Endothelial cell of umbilical vein (primary cell): Measurements from ENCODE around the gene CEACAM4. TPM values are rescaled to one million over a fixed set of nuclear protein-coding genes. Genes with fewer than 3 reads are reported as not detected.

Experiments
- BruUV-seq: library from RNA; stranded (reverse); fragments of 400-500 nt; replicated peaks from 2 replicates; lab custom pipeline; 2021; lab: Mats Ljungman, UMichigan
- CTCF ChIA-PET: fragments of 300-600, 350-600 bp; sonication (Branson Sonifier 250); formaldehyde crosslinking; loops from one replicate; lab custom pipeline; 2021; ENCODE audit warnings: antibody characterized with exemption, inconsistent platforms; lab: Charles Lee
- POLR2A ChIA-PET: fragments of 300-600, 350-600 bp; sonication (Branson Sonifier 250); formaldehyde crosslinking; loops from one replicate; lab custom pipeline; 2021; ENCODE audit warnings: antibody characterized with exemption, inconsistent platforms; lab: Charles Lee
- DNase-seq: peaks from one replicate; pipeline ENCODE4 v3.0.0-alpha.2; 2011; ENCODE audit warnings: low read depth, low spot score
- FAIRE-seq: peaks from 2 replicates; lab custom pipeline; 2011; peaks lifted over from hg19 to GRCh38; lab: Jason Lieb, UNC
- H2AFZ ChIP-seq: 2 replicates; pipeline ENCODE4 v1.6.0; 2012; ENCODE audit warnings: low read depth, low read length, control low read depth, inconsistent platforms
- H3K27ac ChIP-seq: 2 replicates; pipeline ENCODE4 v1.5.1; 2011; ENCODE audit warnings: low read depth, mild to moderate bottlenecking, control low read depth, low read length, moderate library complexity; ENCODE audit not compliant: insufficient read depth
- H3K27me3 ChIP-seq, 2 experiments: 2 replicates each; pipeline versions ENCODE4 v1.6.0 to v1.6.1; 2011; ENCODE audit warnings: low read length in 2 of 2, mixed read lengths in 1 of 2; ENCODE audit not compliant: control insufficient read depth in 2 of 2, insufficient read depth in 2 of 2
- H3K36me3 ChIP-seq, 2 experiments: 2 replicates in 1 of 2; 3 replicates in 1 of 2; pipeline ENCODE4 v1.5.1; 2011; ENCODE audit warnings: low read length in 2 of 2, mild to moderate bottlenecking in 1 of 2, moderate library complexity in 1 of 2; ENCODE audit not compliant: control insufficient read depth in 2 of 2, insufficient read depth in 2 of 2; ENCODE audit errors: extremely low read depth in 1 of 2
- H3K4me1 ChIP-seq: 3 replicates; pipeline ENCODE4 v1.5.1; 2011; ENCODE audit warnings: mild to moderate bottlenecking, low read length; ENCODE audit not compliant: control insufficient read depth, insufficient read depth; ENCODE audit errors: extremely low read depth
- H3K4me2 ChIP-seq: 2 replicates; pipeline ENCODE4 v1.6.1; 2011; ENCODE audit warnings: low read length, control low read depth, mixed read lengths; ENCODE audit not compliant: insufficient read depth
- H3K4me3 ChIP-seq, 3 experiments: fragments of 200-600 bp in 1 of 3; sonication (generic), shearing (Covaris generic) in 1 of 3; replicated peaks in 1 of 3; 2 replicates each; pipeline ENCODE4 v1.5.1; 2011 to 2016; ENCODE audit warnings: control low read depth in 3 of 3, low read length in 3 of 3, mild to moderate bottlenecking in 2 of 3, inconsistent platforms in 1 of 3, low read depth in 1 of 3, moderate library complexity in 1 of 3; ENCODE audit not compliant: insufficient read depth in 1 of 3
- H3K79me2 ChIP-seq: 2 replicates; pipeline ENCODE4 v1.6.0; 2012; ENCODE audit warnings: low read length, inconsistent platforms; ENCODE audit not compliant: control insufficient read depth, insufficient read depth
- H3K9ac ChIP-seq: replicated peaks from 2 replicates; pipeline ENCODE3; 2011; ENCODE audit warnings: low read length, control low read depth; ENCODE audit not compliant: insufficient read depth; ENCODE audit errors: extremely low read depth
- H3K9me1 ChIP-seq: replicated peaks from 3 replicates; pipeline ENCODE4 v1.6.0; 2011; ENCODE audit warnings: mild to moderate bottlenecking, low read length; ENCODE audit not compliant: control insufficient read depth, insufficient read depth; ENCODE audit errors: extremely low read depth
- H3K9me3 ChIP-seq: replicated peaks from 2 replicates; pipeline ENCODE4 v1.5.1; 2012; ENCODE audit warnings: low read length, inconsistent platforms; ENCODE audit not compliant: control insufficient read depth, insufficient read depth
- H4K20me1 ChIP-seq: replicated peaks from 2 replicates; pipeline ENCODE3; 2011; ENCODE audit warnings: mild to moderate bottlenecking, low read length; ENCODE audit not compliant: control insufficient read depth, insufficient read depth; ENCODE audit errors: extremely low read depth
- EZH2 ChIP-seq: IDR thresholded peaks from 2 replicates; pipeline ENCODE4 v1.6.1; 2012; ENCODE audit warnings: borderline replicate concordance, low read depth, mild to moderate bottlenecking, moderate library complexity, low read length, inconsistent platforms; ENCODE audit not compliant: severe bottlenecking
- GATA2 ChIP-seq: IDR thresholded peaks from 2 replicates; pipeline ENCODE4 v1.7.0; 2011; ENCODE audit warnings: low read depth, mild to moderate bottlenecking, moderate library complexity, mixed read lengths, low read length; ENCODE audit not compliant: insufficient read length, insufficient read depth
- JUN ChIP-seq: IDR thresholded peaks from 2 replicates; pipeline ENCODE4 v1.6.1; 2011; ENCODE audit warnings: borderline replicate concordance, low read depth; ENCODE audit not compliant: insufficient read length, insufficient read depth
- MAX ChIP-seq: IDR thresholded peaks from 2 replicates; pipeline ENCODE4 v1.6.1; 2011; ENCODE audit not compliant: insufficient read depth, insufficient read length
- POLR2AphosphoS5 ChIP-seq: IDR thresholded peaks from 2 replicates; pipeline ENCODE4 v1.6.1; 2012; ENCODE audit warnings: low read depth, mild to moderate bottlenecking, control low read depth, low read length, moderate library complexity; ENCODE audit not compliant: insufficient read depth
- dilution Hi-C: fragments of 300-500 bp; cut with MboI; formaldehyde crosslinking; loops from one replicate; pipeline ENCODE4 v1.15.0; 2019; ENCODE audit warnings: low sequenced_read_pairs; ENCODE audit not compliant: extremely low pct_ligation_motif_present
- intact Hi-C: fragments of 100-400 bp; cut with micrococcal nuclease; formaldehyde crosslinking; loops from one replicate; pipeline ENCODE4 v1.10.0; 2022
- polyA plus RNA-seq, 4 experiments: library from polyadenylated mRNA; depleted of rRNA in 3 of 4; stranded (reverse) in 3 of 4; unstranded in 1 of 4; fragments of >200 nt; gene quantifications; 2 replicates each; pipeline versions ENCODE4 v1.2.1 to v1.2.3, GENCODE V29; 2011 to 2012; ENCODE audit warnings: missing spikeins in 1 of 4
- total RNA-seq: library from RNA; stranded (reverse); gene quantifications from 2 replicates; pipeline ENCODE4 v1.2.3, GENCODE V29; 2021

The CEACAM4 gene
- total and polyA plus RNA-seq, 2 donors (not counting 3 experiments of a cell fraction or from before 2014, with no cell fraction given): not detected

GRCh38 chr19:41604831-41605230 is 22.0 kb downstream of the CEACAM4 start:
- no peak overlapping the region for H3K4me2 ChIP-seq
- BruUV-seq: no TSS peak
- no peak for DNase-seq
- peaks cover 7 to 12% of the 10 kb centered on the region in 2 experiments for H3K27me3 ChIP-seq
- H3K27ac ChIP-seq: no peak overlapping the region
- FAIRE-seq: no peak
- no peak overlapping the region for H2AFZ ChIP-seq
- dilution Hi-C loops: no loop called here
- no peaks in the 10 kb centered on the region for H3K9me1 ChIP-seq
- intact Hi-C loops: no loop called here
- no peaks in the 10 kb centered on the region for H3K9me3 ChIP-seq
- H4K20me1 ChIP-seq: no peaks in the 10 kb centered on the region
- H3K36me3 ChIP-seq: no peaks in the 10 kb centered on the region
- ChIA-PET CTCF (interaction anchor here (1.0 to 1.5 kb wide), 2 partner anchors 9 to 37 kb away, joined by 6 read pairs; no protein-coding TSS in a partner anchor), POLR2A (no interaction called here)
- no peaks in the 10 kb centered on the region for H3K79me2 ChIP-seq
- no peak overlapping the region for H3K9ac ChIP-seq
- no peak overlapping the region for H3K4me3 ChIP-seq
- no peaks in the 10 kb centered on the region for H3K4me1 ChIP-seq
- TF ChIP-seq POLR2AphosphoS5 (no peak), JUN (no peak), MAX (no peak)

GRCh38 chr19:41601771-41602170 is 25.1 kb downstream of the CEACAM4 start:
- Histone ChIP-seq H2AFZ (no peak overlapping the region), H4K20me1 (no peaks in the 10 kb centered on the region), H3K27me3 (peaks cover 10 to 14% of the 10 kb centered on the region in 2 experiments), H3K9me3 (no peaks in the 10 kb centered on the region), H3K9ac (no peak overlapping the region), H3K79me2 (no peaks in the 10 kb centered on the region), H3K27ac (no peak overlapping the region), H3K4me1 (no peaks in the 10 kb centered on the region), H3K4me3 (no peak overlapping the region), H3K4me2 (no peak overlapping the region), H3K9me1 (no peaks in the 10 kb centered on the region), H3K36me3 (no peaks in the 10 kb centered on the region)
- dilution Hi-C loops (no loop called here), intact Hi-C loops (no loop called here)
- DNase-seq (no peak), FAIRE-seq (no peak)
- no peak for TF ChIP-seq GATA2
- no peak for TF ChIP-seq JUN
- no peak for TF ChIP-seq EZH2
- no peak for TF ChIP-seq POLR2AphosphoS5
- CTCF ChIA-PET: no interaction called here
- POLR2A ChIA-PET: no interaction called here
- no TSS peak for BruUV-seq
